HG02943 (cell line): ENCODE data around the gene WNT4.

Source experiments
- ATAC-seq: cut with Tn5 transposase; IDR thresholded peaks from one replicate; pipeline ENCODE4 v1.9.1; 2021; ENCODE audit warnings: mild to moderate bottlenecking, low read depth, moderate library complexity; ENCODE audit not compliant: unreplicated experiment

WNT4 gene

GRCh38 chr1:22132517-22133235, 10.2 kb downstream of the WNT4 start:
- ATAC-seq, result no peak

GRCh38 chr1:22131875-22132486, 10.9 kb downstream of the WNT4 start:
- no peak for ATAC-seq

GRCh38 chr1:22131062-22131461, 11.8 kb downstream of the WNT4 start:
- ATAC-seq, result no peak

- ATAC-seq, result no peak
Observed at GRCh38 chr1:22129501-22130117, 13.3 kb downstream of the WNT4 start.

GRCh38 chr1:22128392-22128791, 14.5 kb downstream of the WNT4 start:
- no peak for ATAC-seq

- ATAC-seq, result no peak
Observed at GRCh38 chr1:22127731-22128130, 15.2 kb downstream of the WNT4 start.

- no peak for ATAC-seq
Observed at GRCh38 chr1:22127248-22127647, 15.6 kb downstream of the WNT4 start.

GRCh38 chr1:22126531-22126930, 16.4 kb downstream of the WNT4 start:
- no peak for ATAC-seq

- ATAC-seq, result no peak
Observed at GRCh38 chr1:22124592-22125229, 18.2 kb downstream of the WNT4 start.

GRCh38 chr1:22123901-22124404, 18.9 kb downstream of the WNT4 start:
- no peak for ATAC-seq

GRCh38 chr1:22123071-22123390, 19.9 kb downstream of the WNT4 start:
- ATAC-seq, result no peak

DNA sequence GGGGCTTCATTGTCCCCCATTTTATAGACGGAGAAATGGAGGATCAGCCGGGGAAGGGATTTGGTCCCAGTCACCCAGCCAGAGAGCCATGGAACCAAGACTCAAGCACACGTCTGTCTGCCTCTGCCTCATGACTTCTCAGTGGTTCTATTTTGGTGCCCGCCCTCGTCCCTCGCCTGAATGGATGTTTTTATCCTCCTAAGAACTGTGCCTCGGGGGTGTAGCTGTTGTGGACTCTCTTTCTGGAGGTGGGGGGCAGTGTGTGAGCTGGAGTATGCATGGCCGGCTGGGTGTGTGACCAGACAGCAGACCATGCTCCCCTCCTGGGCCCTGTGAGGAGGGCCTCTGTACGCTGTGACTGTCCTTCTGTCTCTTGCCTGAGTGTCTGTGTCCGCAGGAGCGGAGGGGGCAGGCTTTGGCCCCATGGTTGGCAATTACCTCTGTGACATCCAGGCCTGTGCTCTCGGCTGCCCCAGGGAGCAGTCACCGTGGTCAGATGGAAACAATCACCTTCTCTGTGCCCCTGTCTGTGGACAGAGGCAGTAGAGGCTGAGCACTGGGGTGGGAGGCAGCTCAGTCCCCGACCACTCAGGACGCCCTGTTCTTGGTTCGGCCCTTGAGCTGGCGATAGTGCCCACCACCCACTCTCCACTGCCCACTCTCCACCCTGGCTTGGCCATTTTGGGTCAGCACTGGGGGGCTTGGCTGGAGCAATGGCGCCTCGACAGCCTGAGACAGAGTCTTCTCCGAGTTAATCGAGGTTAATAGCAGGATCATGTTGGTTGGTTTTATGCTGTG, 20.4 kb downstream of the WNT4 start:
- ATAC-seq, result no peak

- no peak for ATAC-seq
Observed at GRCh38 chr1:22121421-22121911, 21.4 kb downstream of the WNT4 start.

- no peak for ATAC-seq
Observed at GRCh38 chr1:22120469-22120790, 22.5 kb downstream of the WNT4 start.

- no peak for ATAC-seq
Observed at GRCh38 chr1:22119626-22120468, 23.1 kb downstream of the WNT4 start.

- no peak for ATAC-seq
Observed at GRCh38 chr1:22118291-22118992, 24.5 kb downstream of the WNT4 start.

GRCh38 chr1:22117851-22118250, 25.0 kb downstream of the WNT4 start:
- ATAC-seq, result no peak

DNA sequence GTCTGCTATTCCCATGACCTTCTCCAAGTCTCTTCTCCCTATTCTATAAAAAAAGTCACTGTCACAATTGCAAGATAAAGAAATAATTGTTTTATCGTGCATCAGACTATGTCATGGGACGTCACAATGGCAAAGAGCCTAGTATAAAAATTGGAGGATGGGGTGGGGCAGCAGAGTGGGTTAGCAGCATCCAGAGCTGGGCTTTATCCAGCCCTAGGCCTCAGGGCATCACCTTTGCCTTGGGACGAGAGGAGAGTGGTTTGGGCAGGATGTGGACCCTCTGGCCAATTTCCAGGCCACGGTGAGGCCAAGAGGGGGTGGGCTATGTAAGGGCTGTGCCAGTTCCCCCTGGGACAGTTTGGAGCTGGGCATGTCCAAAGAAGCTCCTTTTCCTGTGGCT, 25.7 kb downstream of the WNT4 start:
- ATAC-seq, result no peak

DNA sequence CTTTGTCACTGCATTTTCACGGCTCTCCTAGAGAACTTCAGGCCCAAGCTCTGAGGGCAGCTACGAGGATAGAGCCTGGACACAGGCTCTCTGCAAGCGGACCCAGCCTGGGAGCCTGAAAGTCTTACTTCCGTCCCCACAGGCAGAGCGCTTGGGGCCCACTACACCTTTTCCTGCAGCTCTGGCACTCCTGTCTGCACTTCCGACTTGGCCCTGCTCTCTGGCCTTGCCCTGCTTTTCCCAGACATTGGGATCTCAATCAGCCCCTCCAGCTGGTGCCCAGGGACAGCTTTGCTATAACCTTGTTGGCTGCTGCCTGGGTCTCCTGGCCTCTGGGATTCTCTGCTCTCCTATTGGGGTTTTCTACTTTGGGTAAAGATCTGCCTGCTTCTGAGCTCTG, 27.6 kb downstream of the WNT4 start:
- ATAC-seq, result no peak
